ENCODE measurements around the gene MYO3B.
A peak's percentile ranks its signal among the peaks of the same experiment; 100 is the strongest.

The MYO3B gene

GRCh38 chr2:170475878-170476277, 297.9 kb downstream of the MYO3B start:
- DNase-seq (ENCODE audit: low spot score), result no peak

GRCh38 chr2:170477630-170478029, 299.7 kb downstream of the MYO3B start:
- no peak for DNase-seq (ENCODE audit: low spot score)

DNA sequence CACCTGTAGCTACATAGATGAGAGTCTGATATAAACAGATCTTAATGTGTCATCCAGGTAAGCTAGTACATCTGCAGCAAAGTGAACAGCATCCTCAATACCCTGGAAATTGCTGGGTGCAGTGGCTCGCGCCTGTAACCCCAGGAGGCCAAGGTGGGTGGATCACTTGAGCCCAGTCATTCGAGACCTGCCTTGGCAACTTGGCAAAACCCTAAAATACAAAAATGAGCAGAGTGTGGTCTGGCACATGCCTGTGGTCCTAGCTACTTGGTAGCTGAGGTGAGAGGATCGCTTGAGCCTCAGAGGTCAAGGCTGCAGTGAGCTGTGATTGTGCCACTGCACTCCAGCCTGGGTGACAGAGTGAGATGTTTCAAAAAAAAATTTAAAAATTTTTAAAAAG, 303.3 kb downstream of the MYO3B start:
- DNase-seq (ENCODE audit: low spot score), result no peak

GRCh38 chr2:170484552-170484951, 306.6 kb downstream of the MYO3B start:
- no peak for DNase-seq (ENCODE audit: low spot score)

DNA sequence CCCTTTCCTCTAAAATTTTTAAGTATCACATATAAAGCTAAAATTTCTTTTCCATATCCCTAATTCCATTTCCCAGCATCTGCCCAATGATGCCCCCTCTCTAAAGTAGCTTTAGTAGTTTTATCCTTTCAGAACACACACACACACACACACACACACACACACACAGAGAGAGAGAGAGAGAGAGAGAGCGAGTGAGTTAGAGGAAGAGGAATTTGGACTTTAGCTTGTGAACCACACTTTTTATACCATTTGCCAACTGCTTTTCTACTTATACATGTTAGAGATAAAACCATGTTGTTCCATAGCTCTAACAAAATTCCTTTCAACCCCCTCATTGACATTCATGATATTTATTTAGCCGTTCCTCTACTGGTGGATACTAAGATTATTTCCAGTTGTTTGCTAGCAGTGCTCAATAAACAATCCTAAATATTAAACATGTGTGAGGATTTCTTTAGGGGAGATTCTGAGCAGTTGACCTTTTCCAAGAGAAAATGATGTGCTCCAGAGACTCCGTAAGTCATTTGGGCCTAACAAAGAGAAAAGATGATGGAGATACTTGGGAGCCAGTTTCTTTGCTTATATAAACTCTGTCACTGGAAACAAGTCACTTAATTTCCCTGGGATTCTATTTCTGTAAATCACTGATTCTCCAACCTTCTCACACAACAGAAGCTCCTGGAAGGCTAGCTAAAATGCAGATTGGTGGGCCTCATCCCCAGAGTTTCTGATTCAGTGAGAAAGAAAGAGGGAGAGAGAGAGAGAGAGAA, 307.5 kb downstream of the MYO3B start:
- DNase-seq (ENCODE audit: low spot score), result no peak

DNA sequence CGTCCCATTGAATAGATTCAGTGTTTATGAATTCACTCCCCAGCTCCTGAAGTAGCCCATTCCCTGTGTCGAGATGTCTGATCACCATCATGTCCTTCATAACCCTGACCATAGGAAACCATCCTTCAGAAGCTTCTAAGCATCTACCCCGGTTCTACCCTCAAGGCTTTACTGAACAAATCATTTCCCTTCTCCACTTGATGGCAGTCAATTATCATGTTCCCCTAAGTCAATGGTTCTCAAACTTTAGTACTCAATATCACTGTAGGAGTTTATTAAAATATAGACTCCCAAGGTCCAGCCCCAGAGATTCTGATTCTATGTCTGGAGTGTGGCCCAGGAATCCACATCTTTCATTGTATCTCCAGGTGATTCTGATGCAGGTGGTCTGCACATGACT, 308.8 kb downstream of the MYO3B start:
- no peak for DNase-seq (ENCODE audit: low spot score)

DNA sequence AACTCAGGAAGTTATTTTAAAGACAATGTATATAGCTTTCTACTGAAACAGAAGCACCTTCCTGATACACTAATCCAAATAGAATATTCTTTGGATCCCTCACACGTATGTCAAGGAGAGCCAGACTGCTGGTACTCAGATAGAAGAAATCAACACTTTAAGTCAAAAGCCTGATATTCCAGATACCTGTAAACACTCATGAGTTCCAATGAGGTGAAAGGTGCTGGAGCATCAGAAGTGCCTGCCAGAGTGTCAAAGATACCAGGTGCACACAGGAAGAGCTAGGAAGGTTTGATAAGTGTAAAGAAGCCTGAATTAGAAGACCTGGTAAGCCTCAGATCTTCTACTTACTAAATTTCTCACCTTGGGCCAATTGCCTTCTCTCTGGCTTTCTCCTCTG, 310.9 kb downstream of the MYO3B start:
- no peak for DNase-seq (ENCODE audit: low spot score)

DNA sequence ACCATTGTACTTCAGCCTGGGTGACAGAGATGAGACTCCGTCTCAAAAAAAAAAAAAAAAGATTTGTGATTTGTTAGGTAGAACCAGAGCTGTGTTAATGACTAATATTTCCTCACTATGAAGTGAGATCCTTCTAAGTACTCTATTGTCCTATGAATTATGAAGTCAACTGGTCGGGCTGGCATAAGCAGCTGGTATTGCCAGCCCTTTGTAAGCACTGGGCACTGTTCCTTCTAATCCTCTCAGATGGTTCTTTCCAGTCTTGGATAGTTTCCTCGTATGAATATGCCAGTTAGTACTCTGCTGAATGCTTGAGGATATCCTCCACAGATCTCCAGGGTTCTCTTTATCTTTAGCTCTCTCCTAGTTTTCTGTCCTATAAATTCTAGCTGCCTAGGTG, 314.1 kb downstream of the MYO3B start:
- no peak for DNase-seq (ENCODE audit: low spot score)

GRCh38 chr2:170493426-170494097, 315.6 kb downstream of the MYO3B start:
- no peak for DNase-seq (ENCODE audit: low spot score)

GRCh38 chr2:170495896-170496295, 317.9 kb downstream of the MYO3B start:
- no peak for DNase-seq (ENCODE audit: low spot score)

- no peak for DNase-seq (ENCODE audit: low spot score)
These were observed 320.7 kb downstream of the MYO3B start for GRCh38 chr2:170498619-170499018.

- DNase-seq (ENCODE audit: low spot score), result no peak
These were observed 322.2 kb downstream of the MYO3B start for GRCh38 chr2:170500104-170500503.

- DNase-seq (ENCODE audit: low spot score), result no peak
These were observed 322.8 kb downstream of the MYO3B start for GRCh38 chr2:170500770-170501169.

DNA sequence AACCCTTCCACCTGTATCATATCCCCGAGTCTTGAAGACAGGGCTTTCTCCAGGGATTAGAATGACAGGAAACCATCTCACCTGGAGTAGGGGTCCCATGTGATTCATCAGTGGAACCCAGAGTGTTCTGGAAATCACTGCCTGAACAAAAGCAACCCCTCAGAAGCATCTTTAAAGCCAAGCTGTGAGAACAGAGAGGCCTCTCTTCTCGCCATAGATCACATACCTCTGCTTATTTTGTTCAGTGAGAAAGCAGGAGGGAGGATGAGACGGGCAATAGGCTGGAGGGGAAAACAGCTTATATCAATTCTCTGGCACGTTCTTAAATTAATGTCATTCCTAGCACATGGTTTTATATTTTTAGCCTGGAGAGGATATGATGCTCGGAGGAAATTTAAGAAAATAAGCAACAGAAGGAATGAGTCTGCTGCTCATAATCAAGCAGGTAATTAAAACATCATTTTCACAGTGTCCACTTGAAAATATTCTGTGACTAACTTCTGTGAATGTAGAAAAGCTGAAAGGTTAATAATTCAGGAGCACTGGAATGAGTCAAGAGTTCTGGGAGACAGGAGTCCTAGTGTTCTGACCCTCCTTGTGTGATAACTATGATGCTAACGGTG, 323.6 kb downstream of the MYO3B start:
- DNase-seq (ENCODE audit: low spot score), result no peak

DNA sequence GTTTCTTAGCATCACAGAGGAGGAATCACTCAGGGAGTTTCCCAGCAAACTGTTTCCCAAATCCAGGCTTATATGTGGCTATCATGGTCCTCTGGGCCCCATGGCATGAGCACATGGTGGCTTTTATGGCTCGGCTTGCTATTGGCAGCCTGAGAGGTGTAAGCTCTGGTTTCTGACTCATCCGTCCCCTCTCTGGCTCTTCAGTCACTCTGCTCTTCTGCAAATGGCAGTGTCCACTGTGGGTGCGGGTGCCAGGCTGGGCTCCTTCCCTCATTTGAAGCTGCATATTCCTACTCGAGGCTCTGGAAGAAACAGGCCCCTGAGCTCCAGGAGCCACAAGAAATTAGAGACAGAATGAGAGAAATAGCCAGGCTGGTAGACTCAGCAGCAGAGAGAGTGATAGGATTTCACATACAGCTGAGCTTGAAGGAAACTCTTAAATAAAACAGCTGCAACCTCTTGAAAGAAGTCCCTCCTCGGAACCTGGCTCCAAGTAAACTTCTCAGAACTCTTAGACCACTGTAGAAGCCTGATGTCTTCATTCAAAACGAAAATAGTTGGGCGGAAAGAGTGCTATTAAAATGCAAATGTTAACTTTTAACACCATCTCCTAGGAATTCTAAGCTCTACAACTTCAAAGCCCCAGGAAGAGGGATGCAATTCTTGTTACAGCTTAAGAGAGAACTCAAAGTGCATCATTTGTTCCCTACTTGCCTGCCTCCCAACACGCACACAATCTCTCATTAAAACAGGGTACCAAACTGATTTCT, 324.6 kb downstream of the MYO3B start:
- no peak for DNase-seq (ENCODE audit: low spot score)

DNA sequence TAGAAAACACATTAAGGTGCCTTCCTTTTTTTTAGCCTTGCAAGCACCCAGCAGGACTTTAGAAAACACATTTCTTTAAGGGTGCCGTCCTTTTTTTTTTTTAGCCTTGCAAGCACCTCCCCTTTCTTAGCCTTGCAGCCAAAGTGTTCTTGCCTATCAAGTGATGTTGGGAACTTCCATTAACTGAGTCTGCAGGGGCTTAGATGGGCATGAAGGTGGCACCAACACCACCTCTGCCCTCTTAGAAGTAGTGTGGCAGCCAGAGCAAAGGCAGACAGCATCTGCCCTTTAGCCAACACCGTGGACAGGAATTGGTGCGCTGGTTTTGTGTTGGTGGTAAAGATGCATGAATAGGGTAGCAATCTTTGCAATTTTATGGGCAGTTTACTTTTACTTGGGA, 325.6 kb downstream of the MYO3B start:
- no peak for DNase-seq (ENCODE audit: low spot score)

- no peak for DNase-seq (ENCODE audit: low spot score)
These were observed 326.2 kb downstream of the MYO3B start for GRCh38 chr2:170503971-170504809.

GRCh38 chr2:170504810-170505145, 326.8 kb downstream of the MYO3B start:
- DNase-seq (ENCODE audit: low spot score), result no peak

DNA sequence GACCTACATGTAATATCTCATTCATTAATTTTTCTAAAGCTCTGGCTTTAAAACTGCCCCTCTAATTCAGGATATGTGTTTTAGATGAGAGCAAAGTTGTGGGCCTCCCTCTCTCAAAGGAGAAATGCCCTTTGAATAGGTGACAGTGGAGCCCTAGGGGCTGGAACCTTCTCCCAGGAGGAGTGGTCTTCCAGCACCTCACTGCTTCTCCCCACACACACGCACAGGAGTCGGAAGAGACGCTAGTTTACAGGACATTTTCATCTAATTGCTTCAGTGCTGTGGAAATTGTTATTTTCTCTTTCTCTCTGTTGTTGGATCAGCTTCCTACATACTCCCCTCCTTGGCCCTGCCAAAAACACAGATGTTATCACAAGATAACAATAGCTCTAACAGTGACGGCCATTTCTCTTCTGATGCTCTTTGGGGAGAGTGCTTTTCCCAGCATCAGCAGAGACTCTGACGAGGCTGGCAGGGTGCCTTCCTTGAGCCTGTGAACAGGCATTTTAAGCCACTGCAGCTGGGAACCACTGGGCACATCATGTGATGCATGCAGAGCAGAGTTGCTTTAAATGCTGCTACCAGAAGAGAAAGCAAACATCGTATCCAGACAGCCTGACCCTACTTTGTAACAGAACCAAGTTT, 327.8 kb downstream of the MYO3B start:
- DNase-seq (ENCODE audit: low spot score), result peak; percentile 50

DNA sequence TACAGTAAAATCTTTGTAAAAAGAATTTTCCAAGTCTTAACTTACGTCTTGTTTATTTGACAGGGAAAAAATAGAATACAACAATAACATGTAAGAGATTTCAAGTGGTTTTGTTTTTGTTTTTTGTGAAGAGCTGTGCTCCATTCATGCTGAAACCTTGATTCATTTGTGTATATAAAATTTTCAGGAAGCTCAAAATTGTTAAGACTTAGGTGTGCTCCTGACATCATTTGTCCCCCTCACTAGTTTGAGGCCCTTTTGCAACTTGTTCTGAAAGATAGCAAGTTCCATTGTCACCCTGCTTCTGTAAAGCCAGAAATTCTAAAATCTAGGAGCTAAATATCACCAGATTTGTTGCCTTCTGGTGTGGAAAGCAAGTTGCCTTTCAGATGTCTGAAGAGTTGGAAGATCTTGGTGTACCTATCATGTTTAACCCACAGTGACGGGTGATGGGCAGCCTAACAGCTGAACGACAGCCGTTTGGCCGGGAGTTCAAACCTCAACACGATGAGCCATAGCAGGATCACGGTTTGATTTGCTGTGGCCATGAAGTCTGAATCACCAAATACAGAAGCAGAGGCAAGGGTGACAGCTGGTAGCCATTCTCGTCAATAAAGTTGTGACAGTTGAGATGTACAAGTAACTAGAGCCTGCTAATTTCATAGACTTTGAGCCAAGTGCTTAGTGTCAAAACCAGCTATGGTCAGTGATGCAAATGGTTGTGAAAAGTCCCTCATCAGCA, 331.7 kb downstream of the MYO3B start:
- DNase-seq (ENCODE audit: low spot score), result no peak

GRCh38 chr2:170512266-170512665, 334.3 kb downstream of the MYO3B start:
- DNase-seq (ENCODE audit: low spot score), result no peak
